D721Med (cell line): Measurements from ENCODE around the gene TNFAIP2.

Source experiments
- DNase-seq: peaks from one replicate; pipeline ENCODE4 v3.0.0; 2011; ENCODE audit warnings: low spot score; ENCODE audit not compliant: insufficient read length
- FAIRE-seq: peaks from 2 replicates; lab custom pipeline; 2011; peaks lifted over from hg19 to GRCh38; lab: Jason Lieb, UNC
- TF ChIP-seq, protein P1 (sequence below): IDR thresholded peaks from 2 replicates; pipeline ENCODE4 v1.5.1; 2012; ENCODE audit warnings: mild to moderate bottlenecking, control low read depth; ENCODE audit not compliant: insufficient read depth; ENCODE audit errors: missing control alignments

TNFAIP2 gene

GRCh38 chr14:103096387-103096786 is 26.9 kb upstream of the TNFAIP2 start:
- no peak for FAIRE-seq
- no peak for DNase-seq
- TF ChIP-seq, protein P1, sequence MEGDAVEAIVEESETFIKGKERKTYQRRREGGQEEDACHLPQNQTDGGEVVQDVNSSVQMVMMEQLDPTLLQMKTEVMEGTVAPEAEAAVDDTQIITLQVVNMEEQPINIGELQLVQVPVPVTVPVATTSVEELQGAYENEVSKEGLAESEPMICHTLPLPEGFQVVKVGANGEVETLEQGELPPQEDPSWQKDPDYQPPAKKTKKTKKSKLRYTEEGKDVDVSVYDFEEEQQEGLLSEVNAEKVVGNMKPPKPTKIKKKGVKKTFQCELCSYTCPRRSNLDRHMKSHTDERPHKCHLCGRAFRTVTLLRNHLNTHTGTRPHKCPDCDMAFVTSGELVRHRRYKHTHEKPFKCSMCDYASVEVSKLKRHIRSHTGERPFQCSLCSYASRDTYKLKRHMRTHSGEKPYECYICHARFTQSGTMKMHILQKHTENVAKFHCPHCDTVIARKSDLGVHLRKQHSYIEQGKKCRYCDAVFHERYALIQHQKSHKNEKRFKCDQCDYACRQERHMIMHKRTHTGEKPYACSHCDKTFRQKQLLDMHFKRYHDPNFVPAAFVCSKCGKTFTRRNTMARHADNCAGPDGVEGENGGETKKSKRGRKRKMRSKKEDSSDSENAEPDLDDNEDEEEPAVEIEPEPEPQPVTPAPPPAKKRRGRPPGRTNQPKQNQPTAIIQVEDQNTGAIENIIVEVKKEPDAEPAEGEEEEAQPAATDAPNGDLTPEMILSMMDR, result no peak

- FAIRE-seq (no peak), DNase-seq (no peak)
- TF ChIP-seq, protein P1, result no peak
These were observed 25.8 kb upstream of the TNFAIP2 start for GRCh38 chr14:103097244-103097993.

- DNase-seq (no peak), FAIRE-seq (no peak)
- TF ChIP-seq, protein P1, result no peak
These were observed 25.0 kb upstream of the TNFAIP2 start for GRCh38 chr14:103097994-103098957.

DNA sequence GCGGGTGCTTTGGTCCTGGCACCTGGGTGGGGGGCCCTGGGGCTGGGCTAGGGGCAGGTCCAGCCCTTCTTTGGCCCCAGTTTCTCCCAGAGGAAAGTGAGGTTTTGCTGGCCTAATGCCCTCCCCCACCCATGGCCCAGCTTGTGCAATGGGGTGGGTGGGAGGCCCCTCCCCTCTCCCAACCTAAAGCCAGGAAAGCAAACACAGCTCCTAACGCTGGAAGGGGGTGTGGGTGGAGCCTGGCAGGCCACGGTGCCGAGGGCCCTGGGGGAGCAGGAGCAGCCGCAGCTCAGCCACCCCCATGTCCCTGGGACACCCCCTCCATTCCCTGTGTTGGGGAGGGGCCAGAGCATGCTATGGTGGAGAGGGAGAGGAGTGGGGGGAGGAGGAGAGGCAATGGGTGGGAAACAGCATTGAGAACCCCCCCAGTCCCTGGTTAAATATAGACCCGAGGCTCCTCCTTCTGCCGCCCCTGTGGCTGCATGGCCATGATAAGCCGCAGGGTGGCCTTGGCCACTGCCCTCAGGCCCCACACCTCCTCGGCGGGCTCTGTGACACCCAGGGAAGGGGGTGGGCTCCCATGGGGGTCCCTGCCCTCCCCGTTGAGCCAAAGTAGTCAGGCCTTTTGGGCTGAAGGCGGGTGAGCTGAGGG is 24.1 kb upstream of the TNFAIP2 start:
- FAIRE-seq, result no peak
- TF ChIP-seq, protein P1, result no peak
- no peak for DNase-seq

- DNase-seq (no peak), FAIRE-seq (no peak)
- TF ChIP-seq, protein P1, result no peak
These were observed 23.5 kb upstream of the TNFAIP2 start for GRCh38 chr14:103099733-103100280.

- no peak for DNase-seq
- TF ChIP-seq, protein P1, result no peak
- no peak for FAIRE-seq
These were observed 22.8 kb upstream of the TNFAIP2 start for GRCh38 chr14:103100281-103101121.
